Transverse colon (tissue), 4 donors: Measurements from ENCODE around the gene DNAI2.
"Not testable (repeated sequence)": the region's sequence is repeated elsewhere in the genome, so short reads cannot be mapped to it uniquely, and the experiment has no call there.

Experiments used
- CTCF ChIP-seq, 5 experiments: fragments of 200-600 bp in 3 of 5; fragments of 450-650 bp in 2 of 5; sonication (generic) in 3 of 5; IDR thresholded peaks; 1 replicate in 2 of 5; 2 replicates in 3 of 5; pipeline ENCODE4 v1.5.1; 2016 to 2017; ENCODE audit warnings: antibody characterized with exemption in 5 of 5, inconsistent platforms in 3 of 5, mild to moderate bottlenecking in 2 of 5, moderate library complexity in 1 of 5
- EP300 ChIP-seq: sonication (generic); formaldehyde crosslinking; IDR thresholded peaks from one replicate; pipeline ENCODE4 v1.6.1; 2017; ENCODE audit warnings: antibody characterized with exemption, low read depth
- POLR2A ChIP-seq: fragments of 450-650 bp; IDR thresholded peaks from one replicate; pipeline ENCODE4 v1.6.1; 2016; ENCODE audit warnings: antibody characterized with exemption, mild to moderate bottlenecking, moderate library complexity
- POLR2AphosphoS5 ChIP-seq, 3 donors: sonication (generic); formaldehyde crosslinking; IDR thresholded peaks; one replicate each; pipeline ENCODE4 v1.6.1; 2016; ENCODE audit warnings: antibody characterized with exemption in 3 of 3

- not testable (repeated sequence) for TF ChIP-seq CTCF (IDR thresholded peaks at IDR 0.05); POLR2AphosphoS5 (IDR thresholded peaks at IDR 0.05); POLR2A; EP300
These were observed 8.2 kb downstream of the DNAI2 start for GRCh38 chr17:74282274-74282586.
